Central memory CD8-positive, alpha-beta T cell (primary cell): ENCODE data around the gene TANGO2.

Experiments used
- ATAC-seq: fragments of 150-1000 bp; cut with Tn5 transposase; replicated peaks from 2 replicates; pipeline ENCODE4 v1.10.0; 2022; ENCODE audit warnings: mild to moderate bottlenecking, moderate FRiP score, moderate number of reproducible peaks; ENCODE audit not compliant: poor library complexity, severe bottlenecking; ENCODE audit errors: extremely low read depth
- DNase-seq, 2 donors: peaks; one replicate each; pipeline ENCODE4 v3.0.0; 2021; ENCODE audit warnings: low spot score in 2 of 2
- H3K27ac Mint-ChIP-seq: one replicate; pipeline ENCODE4 v1.8.0; 2022; ENCODE audit warnings: low read depth, mild to moderate bottlenecking, moderate library complexity, mixed read lengths
- H3K27me3 Mint-ChIP-seq: one replicate; pipeline ENCODE4 v1.8.0; 2022; ENCODE audit warnings: mixed read lengths
- H3K36me3 Mint-ChIP-seq: one replicate; pipeline ENCODE4 v1.8.0; 2022; ENCODE audit warnings: mild to moderate bottlenecking, moderate library complexity, mixed read lengths; ENCODE audit not compliant: insufficient read depth
- H3K4me1 Mint-ChIP-seq: one replicate; pipeline ENCODE4 v1.8.0; 2022; ENCODE audit warnings: mixed read lengths
- H3K4me3 Mint-ChIP-seq: one replicate; pipeline ENCODE4 v1.8.0; 2022; ENCODE audit warnings: mild to moderate bottlenecking, moderate library complexity, mixed read lengths
- H3K9me3 Mint-ChIP-seq: one replicate; pipeline ENCODE4 v1.8.0; 2022; ENCODE audit warnings: mixed read lengths

The TANGO2 gene

GRCh38 chr22:19993926-19994325 is 27.0 kb upstream of the TANGO2 start:
- DNase-seq (no peak), ATAC-seq (no peak)
- Mint-ChIP-seq H3K9me3 (no peaks in the 10 kb centered on the region), H3K4me3 (no peak overlapping the region), H3K27me3 (no peaks in the 10 kb centered on the region), H3K36me3 (no peaks in the 10 kb centered on the region), H3K4me1 (no peaks in the 10 kb centered on the region), H3K27ac (no peak overlapping the region)

GRCh38 chr22:19994851-19995610 is 25.9 kb upstream of the TANGO2 start:
- H3K9me3 Mint-ChIP-seq = no peaks in the 10 kb centered on the region
- H3K4me1 Mint-ChIP-seq = no peaks in the 10 kb centered on the region
- H3K36me3 Mint-ChIP-seq = no peaks in the 10 kb centered on the region
- ATAC-seq (no peak), DNase-seq (no peak)
- H3K4me3 Mint-ChIP-seq = no peak overlapping the region
- H3K27ac Mint-ChIP-seq = no peak overlapping the region
- H3K27me3 Mint-ChIP-seq = no peaks in the 10 kb centered on the region

- ATAC-seq = no peak
- H3K9me3 Mint-ChIP-seq = no peaks in the 10 kb centered on the region
- no peaks in the 10 kb centered on the region for H3K36me3 Mint-ChIP-seq
- no peak overlapping the region for H3K27ac Mint-ChIP-seq
- no peak for DNase-seq
- no peaks in the 10 kb centered on the region for H3K4me1 Mint-ChIP-seq
- no peak overlapping the region for H3K4me3 Mint-ChIP-seq
- no peaks in the 10 kb centered on the region for H3K27me3 Mint-ChIP-seq
Observed at GRCh38 chr22:19995611-19996339, 25.1 kb upstream of the TANGO2 start.

GRCh38 chr22:19996694-19997384 is 24.1 kb upstream of the TANGO2 start:
- no peak overlapping the region for H3K4me3 Mint-ChIP-seq

GRCh38 chr22:19997561-19998231 is 23.2 kb upstream of the TANGO2 start:
- no peak overlapping the region for H3K27ac Mint-ChIP-seq
- H3K36me3 Mint-ChIP-seq = no peaks in the 10 kb centered on the region
- H3K4me1 Mint-ChIP-seq = no peaks in the 10 kb centered on the region
- no peak for ATAC-seq
- H3K9me3 Mint-ChIP-seq = no peaks in the 10 kb centered on the region
- no peaks in the 10 kb centered on the region for H3K27me3 Mint-ChIP-seq
- no peak for DNase-seq
- H3K4me3 Mint-ChIP-seq = no peak overlapping the region

More at GRCh38 chr22:19996694-19997384, 24.1 kb upstream of the TANGO2 start:
- Mint-ChIP-seq H3K4me1 (no peaks in the 10 kb centered on the region), H3K27me3 (no peaks in the 10 kb centered on the region), H3K36me3 (no peaks in the 10 kb centered on the region), H3K27ac (no peak overlapping the region), H3K9me3 (no peaks in the 10 kb centered on the region)
- DNase-seq (no peak), ATAC-seq (no peak)

GRCh38 chr22:19998232-19998951 is 22.5 kb upstream of the TANGO2 start:
- peaks cover 6% of the 10 kb centered on the region for H3K9me3 Mint-ChIP-seq
- no peaks in the 10 kb centered on the region for H3K4me1 Mint-ChIP-seq
- ATAC-seq = no peak
- no peaks in the 10 kb centered on the region for H3K36me3 Mint-ChIP-seq
- H3K27me3 Mint-ChIP-seq = no peaks in the 10 kb centered on the region
- no peak overlapping the region for H3K4me3 Mint-ChIP-seq
- no peak for DNase-seq
- H3K27ac Mint-ChIP-seq = no peak overlapping the region

- Mint-ChIP-seq H3K9me3 (peaks cover 9% of the 10 kb centered on the region), H3K36me3 (no peaks in the 10 kb centered on the region), H3K27ac (no peak overlapping the region), H3K27me3 (no peaks in the 10 kb centered on the region), H3K4me3 (no peak overlapping the region), H3K4me1 (no peaks in the 10 kb centered on the region)
- no peak for ATAC-seq
- DNase-seq = no peak
Observed at GRCh38 chr22:19998991-19999820, 21.7 kb upstream of the TANGO2 start.

- Mint-ChIP-seq H3K27ac (no peak overlapping the region), H3K4me1 (no peaks in the 10 kb centered on the region), H3K36me3 (no peaks in the 10 kb centered on the region), H3K27me3 (no peaks in the 10 kb centered on the region), H3K9me3 (peaks cover 9% of the 10 kb centered on the region), H3K4me3 (no peak overlapping the region)
- no peak for ATAC-seq
- DNase-seq = no peak
Observed at GRCh38 chr22:20000246-20001081, 20.4 kb upstream of the TANGO2 start.

GRCh38 chr22:20001082-20001638 is 19.8 kb upstream of the TANGO2 start:
- no peak overlapping the region for H3K27ac Mint-ChIP-seq
- DNase-seq = no peak
- no peaks in the 10 kb centered on the region for H3K36me3 Mint-ChIP-seq
- no peaks in the 10 kb centered on the region for H3K4me1 Mint-ChIP-seq
- H3K4me3 Mint-ChIP-seq = no peak overlapping the region
- no peak for ATAC-seq
- H3K9me3 Mint-ChIP-seq = peaks cover 9% of the 10 kb centered on the region
- H3K27me3 Mint-ChIP-seq = no peaks in the 10 kb centered on the region

- Mint-ChIP-seq H3K27me3 (no peaks in the 10 kb centered on the region), H3K36me3 (no peaks in the 10 kb centered on the region), H3K4me3 (no peak overlapping the region), H3K27ac (no peak overlapping the region), H3K4me1 (no peaks in the 10 kb centered on the region), H3K9me3 (peaks cover 9% of the 10 kb centered on the region)
- DNase-seq (no peak), ATAC-seq (no peak)
Observed at GRCh38 chr22:20002128-20002527, 18.8 kb upstream of the TANGO2 start.

GRCh38 chr22:20002636-20003035 is 18.3 kb upstream of the TANGO2 start:
- H3K36me3 Mint-ChIP-seq = peaks cover 1% of the 10 kb centered on the region
- no peaks in the 10 kb centered on the region for H3K4me1 Mint-ChIP-seq

More at GRCh38 chr22:20002636-20003035, 18.3 kb upstream of the TANGO2 start:
- ATAC-seq (no peak), DNase-seq (no peak)
- H3K9me3 Mint-ChIP-seq = peaks cover 9% of the 10 kb centered on the region
- H3K4me3 Mint-ChIP-seq = no peak overlapping the region
- no peak overlapping the region for H3K27ac Mint-ChIP-seq
- H3K27me3 Mint-ChIP-seq = no peaks in the 10 kb centered on the region
